H9 (cell line): ENCODE data around the gene LASP1. TPM values are rescaled to one million over a fixed set of nuclear protein-coding genes. Genes with fewer than 3 reads are reported as not detected.

Source experiments
- DNase-seq: peaks from one replicate; pipeline ENCODE4 v3.0.0-alpha.2; 2017
- H2AFZ ChIP-seq: one replicate; pipeline ENCODE4 v1.6.1; 2013; ENCODE audit warnings: mild to moderate bottlenecking, low read length, control low read depth, moderate library complexity
- H2AK5ac ChIP-seq: 2 replicates; pipeline ENCODE4 v1.6.1; 2013; ENCODE audit warnings: low read length, control low read depth, mixed read lengths; ENCODE audit not compliant: insufficient read length
- H2BK120ac ChIP-seq: one replicate; pipeline ENCODE4 v1.6.1; 2013; ENCODE audit warnings: low read depth, mild to moderate bottlenecking, low read length, control low read depth, inconsistent platforms; ENCODE audit not compliant: poor library complexity, severe bottlenecking
- H2BK12ac ChIP-seq: 2 replicates; pipeline ENCODE4 v1.6.1; 2013; ENCODE audit warnings: low read length, control low read depth, mixed read lengths, low read depth; ENCODE audit not compliant: insufficient read length
- H2BK15ac ChIP-seq: 2 replicates; pipeline ENCODE4 v1.6.1; 2013; ENCODE audit warnings: low read depth, low read length, control low read depth
- H2BK20ac ChIP-seq: one replicate; pipeline ENCODE4 v1.6.1; 2013; ENCODE audit warnings: low read depth, mild to moderate bottlenecking, low read length, control low read depth, inconsistent platforms; ENCODE audit not compliant: poor library complexity, severe bottlenecking
- H2BK5ac ChIP-seq: 2 replicates; pipeline ENCODE4 v1.6.1; 2013; ENCODE audit warnings: low read length, control low read depth, mixed read lengths; ENCODE audit not compliant: insufficient read length
- H3K14ac ChIP-seq: 2 replicates; pipeline ENCODE4 v1.6.1; 2013; ENCODE audit warnings: low read length, control low read depth; ENCODE audit not compliant: insufficient read depth
- H3K18ac ChIP-seq: 2 replicates; pipeline ENCODE4 v1.6.1; 2013; ENCODE audit warnings: low read depth, mild to moderate bottlenecking, mixed read lengths, low read length, control low read depth; ENCODE audit not compliant: insufficient read length
- H3K23ac ChIP-seq: 2 replicates; pipeline ENCODE4 v1.6.1; 2013; ENCODE audit warnings: low read length, control low read depth, mixed read lengths, low read depth; ENCODE audit not compliant: insufficient read length
- H3K23me2 ChIP-seq: 2 replicates; pipeline ENCODE4 v1.6.1; 2013; ENCODE audit warnings: low read depth, mild to moderate bottlenecking, mixed read lengths, low read length, control low read depth; ENCODE audit not compliant: insufficient read length, poor library complexity, severe bottlenecking
- H3K27ac ChIP-seq: 2 replicates; pipeline ENCODE4 v1.5.1; 2013; ENCODE audit warnings: low read length, control low read depth, mixed read lengths, low read depth; ENCODE audit not compliant: insufficient read length
- H3K27me3 ChIP-seq: 2 replicates; pipeline ENCODE4 v1.6.1; 2013; ENCODE audit warnings: low read length, control low read depth, inconsistent platforms; ENCODE audit not compliant: insufficient read depth
- H3K4ac ChIP-seq: 2 replicates; pipeline ENCODE4 v1.6.1; 2013; ENCODE audit warnings: low read depth, mild to moderate bottlenecking, control low read depth, inconsistent platforms, low read length, moderate library complexity
- H3K4me1 ChIP-seq: 2 replicates; pipeline ENCODE4 v1.6.1; 2013; ENCODE audit warnings: low read length, control low read depth, inconsistent platforms; ENCODE audit not compliant: insufficient read depth
- H3K4me2 ChIP-seq: 2 replicates; pipeline ENCODE4 v1.6.1; 2013; ENCODE audit warnings: low read length, control low read depth, mixed read lengths; ENCODE audit not compliant: insufficient read length, insufficient read depth
- H3K56ac ChIP-seq: 2 replicates; pipeline ENCODE4 v1.6.1; 2013; ENCODE audit warnings: low read depth, mild to moderate bottlenecking, mixed read lengths, low read length, control low read depth; ENCODE audit not compliant: insufficient read length
- H3K79me1 ChIP-seq: 2 replicates; pipeline ENCODE4 v1.6.1; 2013; ENCODE audit warnings: low read depth, mild to moderate bottlenecking, moderate library complexity, low read length, control low read depth, inconsistent platforms; ENCODE audit not compliant: insufficient read depth, poor library complexity, severe bottlenecking
- H3K79me2 ChIP-seq: 2 replicates; pipeline ENCODE4 v1.6.1; 2013; ENCODE audit warnings: low read length, control low read depth, inconsistent platforms; ENCODE audit not compliant: insufficient read depth
- H3K9ac ChIP-seq: 2 replicates; pipeline ENCODE4 v1.6.1; 2013; ENCODE audit warnings: low read length, control low read depth, mixed read lengths; ENCODE audit not compliant: insufficient read length; ENCODE audit errors: extremely low read depth
- H3K9me3 ChIP-seq: one replicate; pipeline ENCODE4 v1.6.1; 2013; ENCODE audit warnings: low read depth, low read length, inconsistent platforms; ENCODE audit not compliant: control insufficient read depth
- H3T11ph ChIP-seq: one replicate; pipeline ENCODE4 v1.6.1; 2013; ENCODE audit warnings: mild to moderate bottlenecking, low read length, control low read depth, inconsistent platforms
- H4K20me1 ChIP-seq: one replicate; pipeline ENCODE4 v1.6.1; 2013; ENCODE audit not compliant: control insufficient read depth, insufficient read length, insufficient read depth
- H4K5ac ChIP-seq: 2 replicates; pipeline ENCODE4 v1.6.1; 2013; ENCODE audit warnings: low read depth, mild to moderate bottlenecking, mixed read lengths, low read length, control low read depth; ENCODE audit not compliant: insufficient read length
- H4K8ac ChIP-seq: replicated peaks from 2 replicates; pipeline ENCODE4 v1.6.1; 2013; ENCODE audit warnings: low read length, control low read depth, mixed read lengths, low read depth; ENCODE audit not compliant: insufficient read length
- H4K91ac ChIP-seq: 2 replicates; pipeline ENCODE4 v1.6.1; 2013; ENCODE audit warnings: low read depth, mild to moderate bottlenecking, moderate library complexity, mixed read lengths, low read length, control low read depth; ENCODE audit not compliant: insufficient read length
- H3K27ac Mint-ChIP-seq, 3 experiments: 2 replicates in 2 of 3; 3 replicates in 1 of 3; pipeline ENCODE4 v1.8.0; 2020 to 2021; ENCODE audit warnings: mixed read lengths in 3 of 3, mild to moderate bottlenecking in 1 of 3, moderate library complexity in 1 of 3
- H3K27me3 Mint-ChIP-seq: 2 replicates; pipeline ENCODE4 v1.8.0; 2021; ENCODE audit warnings: low read depth, mild to moderate bottlenecking, moderate library complexity, mixed read lengths
- H3K36me3 Mint-ChIP-seq, 3 experiments: 2 replicates in 2 of 3; 3 replicates in 1 of 3; pipeline ENCODE4 v1.8.0; 2020 to 2021; ENCODE audit warnings: low read depth in 3 of 3, mixed read lengths in 3 of 3; ENCODE audit not compliant: insufficient read depth in 1 of 3
- H3K4me1 Mint-ChIP-seq, 2 experiments: 2 replicates each; pipeline ENCODE4 v1.8.0; 2020; ENCODE audit warnings: mixed read lengths in 2 of 2
- H3K4me3 Mint-ChIP-seq, 2 experiments: 2 replicates in 1 of 2; 3 replicates in 1 of 2; pipeline ENCODE4 v1.8.0; 2020 to 2021; ENCODE audit warnings: mild to moderate bottlenecking in 2 of 2, mixed read lengths in 2 of 2, moderate library complexity in 1 of 2
- H3K9me3 Mint-ChIP-seq, 2 experiments: 2 replicates in 1 of 2; 3 replicates in 1 of 2; pipeline ENCODE4 v1.8.0; 2020; ENCODE audit warnings: mild to moderate bottlenecking in 2 of 2, mixed read lengths in 2 of 2, moderate library complexity in 1 of 2
- WGBS: extraction: QIAGEN DNeasy Blood & Tissue Kit; methylation state at CpG from one replicate; pipeline ENCODE4 v1.1.7; 2013; ENCODE audit warnings: missing lambda C conversion rate, low lambda C conversion rate, mixed read lengths; ENCODE audit not compliant: insufficient read length; ENCODE audit errors: extremely low coverage; 5-methylcytosine and 5-hydroxymethylcytosine counted together
- total RNA-seq: library from RNA; stranded (reverse); gene quantifications from 2 replicates; pipeline ENCODE4 v1.2.1, GENCODE V29; 2021
- TF ChIP-seq, protein P1 (sequence below): fragments of 200-600 bp; sonication (generic); conservative IDR thresholded peaks from 3 replicates; pipeline ENCODE4 v1.8.0; 2021; ENCODE audit warnings: antibody characterized with exemption, mild to moderate bottlenecking

Gene LASP1
- total RNA-seq, 1 experiment from 2014 or later, result 121 TPM

DNA sequence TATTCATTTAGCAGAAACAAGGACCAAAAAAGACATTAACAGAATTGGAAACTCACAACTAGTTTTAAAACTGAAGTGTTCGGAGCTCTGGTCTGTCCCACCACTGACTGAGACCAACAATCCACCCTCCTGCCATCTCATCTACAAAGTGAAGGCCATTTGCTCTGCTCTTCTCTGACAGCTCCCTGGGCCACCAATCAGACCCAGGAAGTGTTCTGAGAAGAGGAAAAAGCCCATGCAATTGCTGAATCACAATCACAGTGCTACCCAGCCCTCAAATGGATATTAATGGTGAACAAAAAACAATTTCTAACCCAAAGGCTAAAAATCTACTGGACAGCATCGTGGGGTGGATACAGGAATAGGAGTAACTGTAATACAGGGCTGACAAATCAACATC, 18.4 kb upstream of the LASP1 start:
- Histone ChIP-seq H2BK120ac (no peak overlapping the region), H3K23me2 (peaks cover 12% of the 10 kb centered on the region), H3K9ac (peak overlapping the region; percentile 98), H2AFZ (no peak overlapping the region), H2AK5ac (no peak overlapping the region), H4K91ac (no peak overlapping the region), H3K4me1 (0 out of 2 replicates have a peak, but pooled peaks cover 2% of the 10 kb centered on the region), H3K23ac (no peak overlapping the region), H3K14ac (no peak overlapping the region), H3K4ac (no peak overlapping the region), H3K79me1 (peaks cover 9% of the 10 kb centered on the region), H3K79me2 (peaks cover 22% of the 10 kb centered on the region), H4K5ac (no peak overlapping the region), H4K20me1 (no peaks in the 10 kb centered on the region), H4K8ac (no peak overlapping the region), H2BK12ac (no peak overlapping the region), H3K27ac (no peak overlapping the region), H3K56ac (no peak overlapping the region), H3K9me3 (no peaks in the 10 kb centered on the region), H3K27me3 (no peaks in the 10 kb centered on the region), H2BK20ac (no peak overlapping the region), H3K18ac (no peak overlapping the region), H3T11ph (no peak overlapping the region), H2BK15ac (no peak overlapping the region), H3K4me2 (peak overlapping the region; percentile 66), H2BK5ac (no peak overlapping the region)
- Mint-ChIP-seq H3K9me3 (peaks cover 3 to 4% of the 10 kb centered on the region in 2 experiments; a peak in 1 of 5 replicates), H3K4me3 (peak overlapping the region; percentile 99 to 100), H3K36me3 (peaks cover 62 to 66% (median 63%) of the 10 kb centered on the region in 3 experiments), H3K27me3 (no peaks in the 10 kb centered on the region; the same call in 1 of the 2 replicates), H3K4me1 (peaks cover 18 to 26% of the 10 kb centered on the region in 2 experiments), H3K27ac (peak overlapping the region in 2 of 3 experiments; percentile 44 to 80; a peak in 3 of 7 replicates)
- TF ChIP-seq, protein P1, sequence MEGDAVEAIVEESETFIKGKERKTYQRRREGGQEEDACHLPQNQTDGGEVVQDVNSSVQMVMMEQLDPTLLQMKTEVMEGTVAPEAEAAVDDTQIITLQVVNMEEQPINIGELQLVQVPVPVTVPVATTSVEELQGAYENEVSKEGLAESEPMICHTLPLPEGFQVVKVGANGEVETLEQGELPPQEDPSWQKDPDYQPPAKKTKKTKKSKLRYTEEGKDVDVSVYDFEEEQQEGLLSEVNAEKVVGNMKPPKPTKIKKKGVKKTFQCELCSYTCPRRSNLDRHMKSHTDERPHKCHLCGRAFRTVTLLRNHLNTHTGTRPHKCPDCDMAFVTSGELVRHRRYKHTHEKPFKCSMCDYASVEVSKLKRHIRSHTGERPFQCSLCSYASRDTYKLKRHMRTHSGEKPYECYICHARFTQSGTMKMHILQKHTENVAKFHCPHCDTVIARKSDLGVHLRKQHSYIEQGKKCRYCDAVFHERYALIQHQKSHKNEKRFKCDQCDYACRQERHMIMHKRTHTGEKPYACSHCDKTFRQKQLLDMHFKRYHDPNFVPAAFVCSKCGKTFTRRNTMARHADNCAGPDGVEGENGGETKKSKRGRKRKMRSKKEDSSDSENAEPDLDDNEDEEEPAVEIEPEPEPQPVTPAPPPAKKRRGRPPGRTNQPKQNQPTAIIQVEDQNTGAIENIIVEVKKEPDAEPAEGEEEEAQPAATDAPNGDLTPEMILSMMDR, result no peak
- no CpG with 5 or more reads among the region's 2 CpGs for WGBS
- no peak for DNase-seq
